Fibroblast of lung (primary cell): Measurements from ENCODE around the gene SLC39A7.

Experiments
- CTCF ChIP-seq, 2 donors: IDR thresholded peaks in 1 of 2; conservative IDR thresholded peaks in 1 of 2; 1 replicate in 1 of 2; 2 replicates in 1 of 2; pipeline ENCODE4 v1.5.1; 2011 to 2012; ENCODE audit warnings: low read length in 2 of 2, control low read depth in 1 of 2, inconsistent platforms in 1 of 2, low read depth in 1 of 2, mild to moderate bottlenecking in 1 of 2
- EZH2 ChIP-seq: IDR thresholded peaks from 2 replicates; pipeline ENCODE4 v1.5.1; 2012; ENCODE audit warnings: low read length, control low read depth, mild to moderate bottlenecking; ENCODE audit errors: missing control alignments

- TF ChIP-seq CTCF (conservative IDR thresholded peaks at IDR 0.05 in 1 of 2, IDR thresholded peaks at IDR 0.05 in 1 of 2; ENCODE audit: low read depth in 1 of 2, low read length in 2 of 2) (no peak), EZH2 (no peak)
Observed at GRCh38 chr6:33241968-33242367, 41.3 kb downstream of the SLC39A7 start.
